GM19467 (cell line): ENCODE measurements around the gene CLEC11A.
"Not testable (repeated sequence)": the region's sequence is repeated elsewhere in the genome, so short reads cannot be mapped to it uniquely, and the experiment has no call there.

ENCODE experiments used
- ATAC-seq: cut with Tn5 transposase; IDR thresholded peaks from one replicate; pipeline ENCODE4 v1.9.1; 2021; ENCODE audit warnings: mild to moderate bottlenecking, moderate library complexity; ENCODE audit not compliant: unreplicated experiment

Gene CLEC11A

GRCh38 chr19:50753879-50754278 is 30.7 kb downstream of the CLEC11A start:
- no peak for ATAC-seq

GRCh38 chr19:50756244-50756643 is 33.1 kb downstream of the CLEC11A start:
- not testable (repeated sequence) for ATAC-seq

GRCh38 chr19:50757624-50758023 is 34.5 kb downstream of the CLEC11A start:
- not testable (repeated sequence) for ATAC-seq

- ATAC-seq = not testable (repeated sequence)
These were observed 35.9 kb downstream of the CLEC11A start for GRCh38 chr19:50759076-50759475.

- ATAC-seq = no peak
These were observed 36.7 kb downstream of the CLEC11A start for GRCh38 chr19:50759886-50760285.

- not testable (repeated sequence) for ATAC-seq
These were observed 38.3 kb downstream of the CLEC11A start for GRCh38 chr19:50761501-50761900.

- not testable (repeated sequence) for ATAC-seq
These were observed 40.4 kb downstream of the CLEC11A start for GRCh38 chr19:50763521-50763920.

- no peak for ATAC-seq
These were observed 41.2 kb downstream of the CLEC11A start for GRCh38 chr19:50764409-50764808.

GRCh38 chr19:50766746-50767145 is 43.6 kb downstream of the CLEC11A start:
- not testable (repeated sequence) for ATAC-seq

GRCh38 chr19:50767263-50767662 is 44.1 kb downstream of the CLEC11A start:
- not testable (repeated sequence) for ATAC-seq

GRCh38 chr19:50768277-50768676 is 45.1 kb downstream of the CLEC11A start:
- no peak for ATAC-seq

- not testable (repeated sequence) for ATAC-seq
These were observed 47.0 kb downstream of the CLEC11A start, which contains the start of gene GPR32 for GRCh38 chr19:50770164-50770563. GPR32 (plus strand) TSS chr19:50770464; CDS start chr19:50770601, 137 bp downstream.

- no peak for ATAC-seq
These were observed 47.7 kb downstream of the CLEC11A start for GRCh38 chr19:50770888-50771287.

- no peak for ATAC-seq
These were observed 49.3 kb downstream of the CLEC11A start for GRCh38 chr19:50772476-50772875.

GRCh38 chr19:50772912-50773311 is 49.7 kb downstream of the CLEC11A start:
- ATAC-seq = not testable (repeated sequence)

- ATAC-seq = not testable (repeated sequence)
These were observed 50.3 kb downstream of the CLEC11A start for GRCh38 chr19:50773454-50773853.
